K562 (cell line): Measurements from ENCODE around the gene TTL. TPM values are rescaled to one million over a fixed set of nuclear protein-coding genes. Genes with fewer than 3 reads are reported as not detected.

ENCODE experiments used
- CC2D1A ChIP-seq: fragments of 450-650 bp; IDR thresholded peaks from 2 replicates; pipeline ENCODE4 v1.6.1; 2017; ENCODE audit warnings: mild to moderate bottlenecking
- CHD7 ChIP-seq: fragments of 200-600 bp; sonication (generic); IDR thresholded peaks from one replicate; pipeline ENCODE4 v1.6.1; 2012; ENCODE audit warnings: mild to moderate bottlenecking, low read depth, low read length, inconsistent platforms
- POLR3G ChIP-seq: IDR thresholded peaks from 2 replicates; pipeline ENCODE4 v1.6.1; 2011; ENCODE audit not compliant: insufficient read length, insufficient replicate concordance; ENCODE audit errors: extremely low read depth
- TAL1 ChIP-seq: fragments of 450-650 bp; IDR thresholded peaks from 2 replicates; pipeline ENCODE4 v1.6.1; 2016; ENCODE audit warnings: mild to moderate bottlenecking
- TEAD4 ChIP-seq, 2 experiments: sonication (generic) in 1 of 2; formaldehyde crosslinking in 1 of 2; IDR thresholded peaks; 2 replicates each; pipeline versions ENCODE4 v1.6.1 to v1.8.0; 2012 to 2022; ENCODE audit warnings: borderline replicate concordance in 1 of 2, inconsistent platforms in 1 of 2, low read length in 1 of 2, mild to moderate bottlenecking in 1 of 2, missing genetic modification reagents in 1 of 2
- ZNF232 ChIP-seq: sonication (generic); formaldehyde crosslinking; IDR thresholded peaks from 2 replicates; pipeline ENCODE4 v1.8.0; 2022; ENCODE audit warnings: mild to moderate bottlenecking, missing genetic modification reagents
- ZNF639 ChIP-seq, 2 experiments: fragments of 200-800 bp in 1 of 2; sonication (Bioruptor generic) in 1 of 2; sonication (generic) in 1 of 2; formaldehyde crosslinking in 1 of 2; IDR thresholded peaks in 1 of 2; conservative IDR thresholded peaks in 1 of 2; 2 replicates each; pipeline versions ENCODE4 v1.5.0 to v1.6.1; 2016 to 2020; ENCODE audit warnings: missing compliant biosample characterization in 1 of 2, missing genetic modification characterization in 1 of 2, missing genetic modification reagents in 1 of 2
- polyA plus RNA-seq, 8 experiments: library from polyadenylated mRNA; depleted of rRNA in 4 of 8; stranded (reverse) in 5 of 8; unstranded in 3 of 8; fragments of >200 nt; fragmentation: Nextera tagmentation in 2 of 8; fragmentation: Illumina TruSeq in 1 of 8; extraction: Ambion mirVana in 2 of 8; extraction: Trizol in 1 of 8; gene quantifications; 2 replicates each; pipeline versions ENCODE4 v1.2.1 to v1.2.3, GENCODE V29; 2011 to 2014; ENCODE audit warnings: inconsistent platforms in 1 of 8, missing spikeins in 1 of 8
- total RNA-seq, 7 experiments: library from RNA; depleted of rRNA in 6 of 7; stranded (reverse); fragments of >200 nt in 6 of 7; fragmentation: Illumina TruSeq in 2 of 7; extraction: Trizol in 2 of 7; gene quantifications; 2 replicates each; pipeline versions ENCODE4 v1.2.1 to v1.2.3, GENCODE V29; 2011 to 2021; ENCODE audit warnings: low replicate concordance in 1 of 7
- TF ChIP-seq, protein P1 (sequence below): sonication (generic); formaldehyde crosslinking; IDR thresholded peaks from 2 replicates; pipeline ENCODE4 v1.8.0; 2023; ENCODE audit warnings: mild to moderate bottlenecking, missing genetic modification reagents

TTL gene
- total and polyA plus RNA-seq, 9 of the 15 experiments (the other 6 are each of a cell fraction or from before 2014, with no cell fraction given), result 9.4 to 54.4 (median 34.9) TPM

DNA sequence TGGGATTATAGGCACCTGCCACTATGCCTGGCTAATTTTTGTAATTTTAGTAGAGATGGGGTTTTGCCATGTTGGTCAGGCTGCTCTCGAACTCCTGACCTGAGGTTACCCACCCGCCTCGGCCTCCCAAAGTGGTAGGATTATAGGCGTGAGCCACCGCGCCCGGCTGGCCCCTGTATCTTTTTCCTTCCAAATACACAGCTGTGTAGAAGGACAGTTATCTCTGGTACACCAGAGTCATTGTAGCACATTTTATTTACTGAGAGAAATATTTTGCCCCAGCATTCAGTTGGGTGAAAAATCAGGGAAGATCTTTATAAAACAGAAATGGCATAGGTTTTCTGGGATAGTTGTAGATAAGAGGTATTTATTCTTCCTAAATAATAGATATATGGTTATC, 36.9 kb downstream of the TTL start (continued):
- TF ChIP-seq CHD7 (no peak), TAL1 (peak; percentile 41; the same call in 1 of the 2 replicates), CC2D1A (no peak), POLR3G (no peak), TEAD4 (IDR thresholded peaks at IDR 0.05; ENCODE audit: low read length) (peak; percentile 28; the same call in 1 of the 2 replicates), TEAD4 (CRISPR knock-in tag; IDR thresholded peaks at IDR 0.05; ENCODE audit: borderline replicate concordance) (no peak), ZNF639 (CRISPR knock-in tag; conservative IDR thresholded peaks at IDR 0.05 in 1 of 2, IDR thresholded peaks at IDR 0.05 in 1 of 2) (no peak), ZNF232 (CRISPR knock-in tag) (no peak)
- TF ChIP-seq, protein P1, sequence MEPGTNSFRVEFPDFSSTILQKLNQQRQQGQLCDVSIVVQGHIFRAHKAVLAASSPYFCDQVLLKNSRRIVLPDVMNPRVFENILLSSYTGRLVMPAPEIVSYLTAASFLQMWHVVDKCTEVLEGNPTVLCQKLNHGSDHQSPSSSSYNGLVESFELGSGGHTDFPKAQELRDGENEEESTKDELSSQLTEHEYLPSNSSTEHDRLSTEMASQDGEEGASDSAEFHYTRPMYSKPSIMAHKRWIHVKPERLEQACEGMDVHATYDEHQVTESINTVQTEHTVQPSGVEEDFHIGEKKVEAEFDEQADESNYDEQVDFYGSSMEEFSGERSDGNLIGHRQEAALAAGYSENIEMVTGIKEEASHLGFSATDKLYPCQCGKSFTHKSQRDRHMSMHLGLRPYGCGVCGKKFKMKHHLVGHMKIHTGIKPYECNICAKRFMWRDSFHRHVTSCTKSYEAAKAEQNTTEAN (CRISPR knock-in tag), result no peak
- TF ChIP-seq, all 486 proteins: peak for 6
